HCT116 (cell line): ENCODE results near the gene SIRPG. TPM values are rescaled to one million over a fixed set of nuclear protein-coding genes. Genes with fewer than 3 reads are reported as not detected.

Experiments used
- ATAC-seq: fragments of 200-7000 bp; cut with Tn5 transposase; 2 replicates; pipeline ENCODE4 v1.9.1; 2020; ENCODE audit warnings: mild to moderate bottlenecking, moderate library complexity
- BruUV-seq: library from RNA; stranded (reverse); fragments of 400-500 nt; replicated peaks from 2 replicates; lab custom pipeline; 2021; lab: Mats Ljungman, UMichigan
- CTCF ChIA-PET: fragments of 300-600 bp; sonication (Branson Sonifier 250); formaldehyde crosslinking; loops from one replicate; lab custom pipeline; 2021; ENCODE audit warnings: antibody characterized with exemption; lab: Charles Lee
- POLR2A ChIA-PET: fragments of 300-600, 350-600 bp; sonication (Branson Sonifier 250); formaldehyde crosslinking; loops from one replicate; lab custom pipeline; 2021; ENCODE audit warnings: antibody characterized with exemption; lab: Charles Lee
- RAD21 ChIA-PET, 2 experiments: fragments of 300-600 bp; sonication (Branson Sonifier 250); formaldehyde crosslinking; loops; one replicate each; lab custom pipeline; 2023; ENCODE audit warnings: low total read pairs in 2 of 2; ENCODE audit not compliant: uncharacterized antibody in 2 of 2, unreplicated experiment in 2 of 2, low non-redundant PET in 1 of 2; lab: Charles Lee
- DNase-seq: peaks from one replicate; pipeline ENCODE4 v3.0.0-alpha.2; 2010; ENCODE audit warnings: low read depth, low spot score
- H2AFZ ChIP-seq: fragments of 200-600 bp; shearing (Covaris generic), sonication (generic); 2 replicates; pipeline ENCODE4 v1.6.1; 2017; ENCODE audit warnings: low read depth, mixed run types, mixed read lengths, antibody characterized with exemption, low read length; ENCODE audit not compliant: poor library complexity, severe bottlenecking
- H3K27ac ChIP-seq: 2 replicates; pipeline ENCODE4 v1.5.1; 2012; ENCODE audit warnings: low read depth, low read length
- H3K27me3 ChIP-seq: fragments of 200-600 bp; sonication (generic); 2 replicates; pipeline ENCODE4 v1.6.1; 2016; ENCODE audit warnings: mixed run types, low read length, mixed read lengths; ENCODE audit not compliant: insufficient read depth
- H3K36me3 ChIP-seq, 2 experiments: fragments of 200-500 bp in 1 of 2; fragments of 200-600 bp in 1 of 2; sonication (Bioruptor generic) in 1 of 2; sonication (generic) in 1 of 2; 2 replicates each; pipeline versions ENCODE4 v1.5.1 to v1.6.1; 2014 to 2016; ENCODE audit warnings: low read length in 2 of 2, inconsistent platforms in 1 of 2, mixed read lengths in 1 of 2, mixed run types in 1 of 2; ENCODE audit not compliant: insufficient read depth in 2 of 2, control insufficient read depth in 1 of 2
- H3K4me1 ChIP-seq, 2 experiments: fragments of 200-600 bp in 1 of 2; sonication (generic) in 1 of 2; 2 replicates each; pipeline versions ENCODE4 v1.5.1 to v1.6.1; 2012 to 2017; ENCODE audit warnings: low read length in 2 of 2, inconsistent platforms in 1 of 2, mild to moderate bottlenecking in 1 of 2, mixed read lengths in 1 of 2, mixed run types in 1 of 2, moderate library complexity in 1 of 2; ENCODE audit not compliant: insufficient read depth in 2 of 2, control insufficient read depth in 1 of 2
- H3K4me2 ChIP-seq: fragments of 200-600 bp; sonication (generic); 2 replicates; pipeline ENCODE4 v1.6.1; 2017; ENCODE audit warnings: mixed run types, low read length, mixed read lengths
- H3K4me3 ChIP-seq, 2 experiments: fragments of 200-600 bp in 1 of 2; sonication (generic) in 1 of 2; replicated peaks in 1 of 2; 2 replicates each; pipeline ENCODE4 v1.5.1; 2011 to 2016; ENCODE audit warnings: low read length in 2 of 2, control low read depth in 1 of 2, low read depth in 1 of 2, mild to moderate bottlenecking in 1 of 2, mixed read lengths in 1 of 2, mixed run types in 1 of 2
- H3K79me2 ChIP-seq: fragments of 200-600 bp; sonication (generic); 2 replicates; pipeline ENCODE4 v1.6.1; 2017; ENCODE audit warnings: mild to moderate bottlenecking, mixed run types, low read length, moderate library complexity, mixed read lengths; ENCODE audit not compliant: insufficient read depth
- H3K9ac ChIP-seq: fragments of 200-600 bp; sonication (generic); 2 replicates; pipeline ENCODE4 v1.6.1; 2016; ENCODE audit warnings: low read length, mixed read lengths
- H3K9me2 ChIP-seq: fragments of 200-600 bp; sonication (generic), shearing (Covaris generic); 2 replicates; pipeline ENCODE4 v1.6.1; 2017; ENCODE audit warnings: mixed run types, mild to moderate bottlenecking, moderate library complexity; ENCODE audit not compliant: insufficient read depth
- H3K9me3 ChIP-seq, 2 experiments: fragments of 200-500 bp in 1 of 2; fragments of 200-600 bp in 1 of 2; sonication (Bioruptor generic) in 1 of 2; sonication (generic) in 1 of 2; 2 replicates each; pipeline ENCODE4 v1.6.1; 2014 to 2017; ENCODE audit warnings: low read length in 2 of 2, mixed read lengths in 2 of 2, inconsistent platforms in 1 of 2, low read depth in 1 of 2, mild to moderate bottlenecking in 1 of 2, mixed run types in 1 of 2, moderate library complexity in 1 of 2; ENCODE audit not compliant: control insufficient read depth in 1 of 2, insufficient read depth in 1 of 2
- H4K20me1 ChIP-seq: fragments of 200-600 bp; sonication (generic), shearing (Covaris generic); 2 replicates; pipeline ENCODE4 v1.6.1; 2017; ENCODE audit warnings: mixed run types, mild to moderate bottlenecking, moderate library complexity; ENCODE audit not compliant: insufficient read depth
- CBX3 ChIP-seq: IDR thresholded peaks from 2 replicates; pipeline ENCODE4 v1.6.1; 2012; ENCODE audit warnings: low read depth
- CEBPB ChIP-seq: IDR thresholded peaks from 2 replicates; pipeline ENCODE4 v1.6.1; 2012; ENCODE audit warnings: low read depth
- EGR1 ChIP-seq: IDR thresholded peaks from 2 replicates; pipeline ENCODE4 v1.6.1; 2012; ENCODE audit warnings: low read depth
- EZH2 ChIP-seq: fragments of 200-600 bp; sonication (generic); IDR thresholded peaks from 2 replicates; pipeline ENCODE4 v1.6.1; 2017; ENCODE audit warnings: antibody characterized with exemption, mixed run types
- FOSL1 ChIP-seq: IDR thresholded peaks from 2 replicates; pipeline ENCODE4 v1.6.1; 2012; ENCODE audit warnings: low read depth
- SRF ChIP-seq: IDR thresholded peaks from 2 replicates; pipeline ENCODE4 v1.6.1; 2012; ENCODE audit warnings: low read depth
- TCF7L2 ChIP-seq: IDR thresholded peaks from 2 replicates; pipeline ENCODE4 v1.7.0; 2011; ENCODE audit warnings: borderline replicate concordance, inconsistent platforms; ENCODE audit not compliant: insufficient read depth, insufficient read length; ENCODE audit errors: extremely low read depth
- YY1 ChIP-seq: IDR thresholded peaks from 2 replicates; pipeline ENCODE4 v1.6.1; 2011; ENCODE audit warnings: low read length, low read depth, moderate library complexity, mild to moderate bottlenecking; ENCODE audit not compliant: insufficient replicate concordance; ENCODE audit errors: extremely low read depth
- ZFX ChIP-seq: fragments of 450-650 bp; IDR thresholded peaks from 2 replicates; pipeline ENCODE4 v1.6.1; 2017
- ZNF274 ChIP-seq: fragments of 200-500 bp; sonication (Bioruptor generic); IDR thresholded peaks from 2 replicates; pipeline ENCODE4 v1.6.1; 2014; ENCODE audit warnings: mild to moderate bottlenecking, low read depth, low read length, inconsistent platforms
- intact Hi-C: fragments of 100-400 bp; cut with micrococcal nuclease; formaldehyde crosslinking; loops from 2 replicates; pipeline ENCODE4 v1.10.0; 2022
- total RNA-seq: library from RNA; stranded (reverse); gene quantifications from one replicate; pipeline ENCODE4 v1.2.1, GENCODE V29; 2021; ENCODE audit not compliant: unreplicated experiment
- TF ChIP-seq, protein P1 (sequence below): IDR thresholded peaks from 2 replicates; pipeline ENCODE4 v1.6.1; 2012
- TF ChIP-seq, protein P2 (sequence below), 3 experiments: fragments of 200-600 bp in 1 of 3; sonication (generic) in 1 of 3; IDR thresholded peaks in 2 of 3; conservative IDR thresholded peaks in 1 of 3; 2 replicates each; pipeline ENCODE4 v1.5.1; 2012 to 2017; ENCODE audit warnings: low read depth in 2 of 3, low read length in 2 of 3, antibody characterized with exemption in 1 of 3, borderline replicate concordance in 1 of 3, control low read depth in 1 of 3, mild to moderate bottlenecking in 1 of 3, mixed read lengths in 1 of 3, mixed run types in 1 of 3, moderate library complexity in 1 of 3; ENCODE audit not compliant: insufficient read depth in 1 of 3

SIRPG gene
- total RNA-seq, 1 experiment from 2014 or later, result not detected

DNA sequence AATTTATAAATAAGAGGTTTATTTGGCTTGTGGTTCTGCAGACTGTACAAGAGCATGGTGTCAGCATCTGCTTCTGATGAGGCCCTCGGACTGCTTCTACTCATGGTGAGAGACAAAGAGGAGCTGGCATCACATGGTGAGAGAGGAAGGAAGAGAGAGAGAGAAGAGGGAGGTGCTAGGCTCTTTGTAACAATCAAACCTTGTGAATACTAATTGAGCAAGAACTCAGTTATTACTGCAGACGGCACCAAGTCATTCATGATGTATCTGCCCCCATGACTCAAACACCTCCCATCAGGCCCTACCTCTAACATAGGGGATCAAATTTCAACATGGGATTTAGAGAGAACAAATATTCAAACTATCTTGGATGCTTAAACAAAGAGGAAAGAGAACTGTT is 6.3 kb upstream of the SIRPG start:
- H3K9me3 ChIP-seq, result no peaks in the 10 kb centered on the region
- H3K4me1 ChIP-seq, result no peaks in the 10 kb centered on the region
- H3K79me2 ChIP-seq, result no peaks in the 10 kb centered on the region
- intact Hi-C loops, result no loop called here
- no peaks in the 10 kb centered on the region for H3K36me3 ChIP-seq
- no peak overlapping the region for H3K27ac ChIP-seq
- DNase-seq (no peak), ATAC-seq (no peak)
- POLR2A ChIA-PET, result no interaction called here
- no peak overlapping the region for H3K9ac ChIP-seq
- no peaks in the 10 kb centered on the region for H4K20me1 ChIP-seq
- TF ChIP-seq CEBPB (no peak), SRF (no peak), ZFX (no peak), EGR1 (no peak), TCF7L2 (no peak), YY1 (no peak), EZH2 (no peak), CBX3 (no peak), FOSL1 (no peak), ZNF274 (no peak)
- TF ChIP-seq, protein P1, sequence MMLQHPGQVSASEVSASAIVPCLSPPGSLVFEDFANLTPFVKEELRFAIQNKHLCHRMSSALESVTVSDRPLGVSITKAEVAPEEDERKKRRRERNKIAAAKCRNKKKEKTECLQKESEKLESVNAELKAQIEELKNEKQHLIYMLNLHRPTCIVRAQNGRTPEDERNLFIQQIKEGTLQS, result no peak
- TF ChIP-seq, protein P2, sequence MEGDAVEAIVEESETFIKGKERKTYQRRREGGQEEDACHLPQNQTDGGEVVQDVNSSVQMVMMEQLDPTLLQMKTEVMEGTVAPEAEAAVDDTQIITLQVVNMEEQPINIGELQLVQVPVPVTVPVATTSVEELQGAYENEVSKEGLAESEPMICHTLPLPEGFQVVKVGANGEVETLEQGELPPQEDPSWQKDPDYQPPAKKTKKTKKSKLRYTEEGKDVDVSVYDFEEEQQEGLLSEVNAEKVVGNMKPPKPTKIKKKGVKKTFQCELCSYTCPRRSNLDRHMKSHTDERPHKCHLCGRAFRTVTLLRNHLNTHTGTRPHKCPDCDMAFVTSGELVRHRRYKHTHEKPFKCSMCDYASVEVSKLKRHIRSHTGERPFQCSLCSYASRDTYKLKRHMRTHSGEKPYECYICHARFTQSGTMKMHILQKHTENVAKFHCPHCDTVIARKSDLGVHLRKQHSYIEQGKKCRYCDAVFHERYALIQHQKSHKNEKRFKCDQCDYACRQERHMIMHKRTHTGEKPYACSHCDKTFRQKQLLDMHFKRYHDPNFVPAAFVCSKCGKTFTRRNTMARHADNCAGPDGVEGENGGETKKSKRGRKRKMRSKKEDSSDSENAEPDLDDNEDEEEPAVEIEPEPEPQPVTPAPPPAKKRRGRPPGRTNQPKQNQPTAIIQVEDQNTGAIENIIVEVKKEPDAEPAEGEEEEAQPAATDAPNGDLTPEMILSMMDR (IDR thresholded peaks at IDR 0.05 in 2 of 3, conservative IDR thresholded peaks at IDR 0.05 in 1 of 3; ENCODE audit: borderline replicate concordance in 1 of 3, insufficient read depth in 1 of 3, low read depth in 2 of 3, low read length in 2 of 3), result no peak
- RAD21 ChIA-PET, result no interaction called here
- no peak overlapping the region for H3K4me2 ChIP-seq
- CTCF ChIA-PET, result no interaction called here
- no peak overlapping the region for H2AFZ ChIP-seq
- no TSS peak for BruUV-seq
- no peak overlapping the region for H3K4me3 ChIP-seq
- peaks cover 32% of the 10 kb centered on the region for H3K27me3 ChIP-seq
- H3K9me2 ChIP-seq, result no peaks in the 10 kb centered on the region
